Left ventricle myocardium superior (tissue), 1 donor: ENCODE measurements around the gene PTPRN2. TPM values are rescaled to one million over a fixed set of nuclear protein-coding genes. Genes with fewer than 3 reads are reported as not detected.

ENCODE experiments used
- ATAC-seq: fragments of 200-7000 bp; cut with Tn5 transposase; one replicate; pipeline ENCODE4 v1.9.1; 2020; ENCODE audit warnings: mild to moderate bottlenecking, moderate library complexity
- DNase-seq: peaks from one replicate; pipeline ENCODE4 v3.0.0-alpha.2; 2020
- intact Hi-C: fragments of 100-400 bp; cut with micrococcal nuclease; formaldehyde crosslinking; loops from one replicate; pipeline ENCODE4 v1.11.0; 2022
- total RNA-seq: library from RNA; stranded (reverse); fragmentation: NEBNext Ultra II Directional; extraction: Animal tissue kit (Norgen Biotek cat#: 25700); gene quantifications from one replicate; pipeline ENCODE4 v1.2.1, GENCODE V29; 2021
- donor health status: DM: no; HTN: yes; CAD: no; lungs with severe emphysema.

PTPRN2 gene
- total RNA-seq, 1 donor from 2014 or later = 1.3 TPM

DNA sequence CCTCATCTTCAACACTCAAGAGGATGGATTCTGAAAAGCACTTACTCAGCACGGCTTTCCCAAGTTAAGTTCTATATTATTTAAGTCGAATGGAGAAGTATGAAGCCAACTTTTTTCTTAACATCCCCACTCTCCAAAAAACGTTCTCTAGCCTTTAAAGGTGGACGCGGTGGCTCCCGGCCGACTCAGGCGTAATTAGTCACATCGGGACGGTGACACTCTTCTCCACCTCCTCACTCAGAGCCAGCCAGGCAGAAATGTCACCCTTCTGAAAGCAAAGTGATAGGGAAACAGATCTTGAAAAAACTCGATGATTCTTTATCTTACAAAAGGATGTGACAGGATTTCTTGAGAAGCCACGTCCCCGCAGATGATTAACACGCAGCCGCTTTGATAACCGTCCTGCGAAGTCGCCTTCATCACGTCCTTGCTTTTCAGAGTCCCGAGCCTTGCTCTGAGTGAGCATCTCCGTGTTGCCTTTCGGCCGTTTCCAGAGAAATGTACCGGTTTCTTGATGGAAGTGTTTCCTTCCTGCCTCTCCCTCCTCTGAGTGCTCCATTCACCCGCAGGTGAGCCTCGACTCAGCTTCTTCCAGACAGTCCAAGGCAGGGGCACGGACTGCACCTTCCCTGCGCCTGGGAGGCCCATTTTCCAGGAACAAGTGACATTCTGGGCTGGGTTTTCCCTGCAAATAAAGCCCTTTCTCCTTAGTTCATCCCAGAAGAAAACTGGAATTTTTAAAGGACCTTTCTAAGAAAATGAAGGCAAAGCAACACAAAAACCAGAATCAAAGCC is 936.1 kb downstream of the PTPRN2 start:
- DNase-seq = no peak
- no peak for ATAC-seq
- intact Hi-C loops = no loop called here

DNA sequence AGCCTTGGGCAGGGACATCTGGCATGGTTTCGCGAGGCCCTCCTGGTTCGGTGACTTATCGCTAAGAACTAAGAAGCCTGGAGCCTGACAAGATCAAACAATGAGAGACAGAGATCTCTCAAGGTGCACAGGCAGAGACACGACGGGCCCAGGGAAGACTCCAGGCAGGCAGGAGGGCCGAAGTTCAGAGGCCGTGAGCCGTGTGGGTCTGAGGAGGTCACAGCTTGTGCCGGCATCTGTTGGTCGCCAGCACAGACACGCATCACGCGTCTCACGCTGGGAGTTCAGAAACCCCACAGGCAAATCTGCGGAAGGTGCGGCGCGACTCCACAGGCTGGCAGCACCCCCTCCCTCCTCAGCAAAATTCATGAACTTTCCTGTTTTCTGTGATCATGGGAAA is 936.8 kb downstream of the PTPRN2 start:
- intact Hi-C loops = no loop called here
- no peak for ATAC-seq
- no peak for DNase-seq

DNA sequence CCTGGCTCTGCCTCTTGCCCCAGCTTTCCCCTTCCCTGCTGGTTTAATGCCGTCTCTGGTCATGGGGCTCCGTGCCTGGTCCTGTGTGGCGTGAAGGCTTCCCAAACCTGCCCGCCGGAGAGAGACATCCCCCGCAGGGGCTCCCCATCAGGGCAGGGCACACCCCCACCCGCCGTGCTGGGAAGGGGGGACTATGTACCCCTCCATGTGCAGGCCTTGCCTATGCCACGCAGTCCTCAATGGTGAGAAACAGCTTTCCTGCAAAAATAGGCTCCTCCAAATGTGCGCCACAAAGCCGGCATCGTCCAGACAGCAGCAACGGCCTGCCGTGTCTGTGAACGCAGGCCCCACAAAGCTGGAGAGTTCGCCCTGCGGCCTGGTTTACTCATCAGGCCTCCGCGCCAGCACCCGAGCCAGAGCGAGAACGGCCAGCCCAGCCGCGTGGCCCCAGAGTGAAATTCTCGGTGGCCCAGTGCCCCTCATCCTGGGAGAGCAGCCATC is 937.4 kb downstream of the PTPRN2 start:
- intact Hi-C loops = no loop called here
- DNase-seq (no peak), ATAC-seq (no peak)

DNA sequence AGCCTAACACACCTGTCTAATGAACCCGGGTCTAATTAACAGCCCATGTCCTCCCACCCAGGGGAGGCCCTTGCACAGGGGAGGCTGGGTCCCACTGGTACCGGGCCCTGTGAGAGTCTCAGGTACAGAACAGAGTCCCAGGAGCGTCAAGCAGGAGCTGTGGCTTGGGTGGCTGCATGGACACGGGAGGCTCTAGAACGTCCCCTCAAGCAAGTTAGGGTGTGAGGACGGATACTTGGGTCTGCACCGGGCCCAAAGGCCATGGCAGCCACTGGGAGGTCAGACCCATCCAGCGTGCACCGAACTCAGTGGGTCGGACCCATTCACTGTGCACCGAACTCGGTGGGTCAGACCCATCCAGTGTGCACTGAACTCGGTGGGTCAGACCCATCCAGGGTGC is 941.1 kb downstream of the PTPRN2 start:
- DNase-seq = no peak
- ATAC-seq = no peak
- intact Hi-C loops = no loop called here

DNA sequence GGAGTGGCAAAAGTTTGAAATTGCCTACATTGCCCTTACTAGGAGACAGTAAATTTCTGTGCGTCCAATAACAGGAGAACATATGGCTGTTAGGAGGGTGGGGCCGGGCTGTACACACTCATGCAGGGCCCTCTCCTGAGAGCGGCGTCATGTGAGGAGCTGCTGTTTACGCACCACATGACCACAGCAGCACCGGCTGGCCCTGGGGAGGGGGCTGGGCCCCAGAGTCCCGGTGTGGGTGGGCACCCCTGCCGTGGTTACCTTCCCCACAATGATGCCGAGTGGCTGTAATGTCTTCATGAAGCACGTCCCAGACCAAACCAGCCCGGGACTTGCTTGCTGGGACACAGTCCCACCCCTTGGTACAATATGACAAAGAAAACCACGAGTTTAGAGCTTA is 942.1 kb downstream of the PTPRN2 start:
- intact Hi-C loops = no loop called here
- DNase-seq (no peak), ATAC-seq (no peak)

DNA sequence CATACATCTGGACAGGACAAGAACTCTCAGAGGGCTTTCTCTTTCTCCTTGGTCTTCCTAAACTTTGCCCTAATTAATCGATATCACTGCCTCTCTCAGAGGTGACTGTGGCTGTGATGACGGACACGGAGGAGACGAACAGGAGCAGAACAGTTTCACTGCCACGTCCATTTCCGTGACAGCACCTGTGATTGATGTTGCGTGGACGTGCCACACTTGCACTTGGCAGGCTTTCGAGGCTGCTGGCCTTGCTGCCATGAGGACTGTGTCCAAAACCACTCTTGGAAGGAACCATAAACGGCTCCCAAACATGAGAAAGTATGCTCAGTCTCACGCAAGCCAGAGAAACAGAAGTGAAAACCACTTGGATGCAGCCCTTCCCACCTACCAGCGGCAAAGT is 942.7 kb downstream of the PTPRN2 start:
- intact Hi-C loops = no loop called here
- ATAC-seq (no peak), DNase-seq (no peak)

DNA sequence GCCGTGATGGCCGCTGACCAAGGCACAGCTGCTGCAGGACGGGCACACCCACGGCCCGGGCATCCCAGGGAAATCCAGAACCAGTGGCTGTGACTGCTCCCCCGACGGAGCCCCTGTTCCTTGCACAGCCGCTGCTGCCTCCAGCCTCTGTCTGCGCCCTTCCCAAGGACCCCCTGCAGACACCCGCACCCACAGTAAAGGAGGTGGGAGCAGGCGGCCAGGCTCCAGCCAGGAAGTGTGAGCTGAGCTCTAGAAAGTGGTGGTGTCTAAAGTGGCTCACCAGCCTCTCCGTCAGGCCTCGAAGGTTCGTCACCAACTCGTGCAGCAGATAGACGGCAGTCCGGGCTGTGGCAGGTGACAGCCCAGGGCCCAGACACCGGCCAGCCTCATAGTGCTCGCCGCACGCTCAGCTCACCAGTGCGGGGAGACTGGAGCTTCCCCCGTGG is 944.1 kb downstream of the PTPRN2 start:
- ATAC-seq (no peak), DNase-seq (no peak)
- intact Hi-C loops = no loop called here

DNA sequence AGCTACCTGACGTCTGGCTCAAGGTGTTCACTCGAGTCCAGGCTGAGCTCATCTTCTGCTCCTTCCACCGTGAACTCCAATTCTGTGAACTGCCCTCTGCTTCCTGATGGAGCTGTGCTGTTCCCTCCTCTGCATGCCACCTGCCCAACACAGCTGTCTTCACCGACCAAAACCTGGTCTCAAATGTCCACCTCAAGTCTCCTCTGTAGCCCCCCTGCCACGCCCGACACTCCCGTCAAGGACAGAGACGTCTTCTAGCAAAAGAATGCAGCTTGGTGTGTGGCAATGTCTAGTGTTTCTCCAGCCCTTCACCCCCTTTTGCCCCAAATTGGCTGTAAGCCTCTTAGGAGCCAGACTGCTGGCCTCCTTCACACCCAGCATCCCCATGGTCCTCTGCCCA is 945.8 kb downstream of the PTPRN2 start:
- no peak for ATAC-seq
- intact Hi-C loops = no loop called here
- DNase-seq = no peak

DNA sequence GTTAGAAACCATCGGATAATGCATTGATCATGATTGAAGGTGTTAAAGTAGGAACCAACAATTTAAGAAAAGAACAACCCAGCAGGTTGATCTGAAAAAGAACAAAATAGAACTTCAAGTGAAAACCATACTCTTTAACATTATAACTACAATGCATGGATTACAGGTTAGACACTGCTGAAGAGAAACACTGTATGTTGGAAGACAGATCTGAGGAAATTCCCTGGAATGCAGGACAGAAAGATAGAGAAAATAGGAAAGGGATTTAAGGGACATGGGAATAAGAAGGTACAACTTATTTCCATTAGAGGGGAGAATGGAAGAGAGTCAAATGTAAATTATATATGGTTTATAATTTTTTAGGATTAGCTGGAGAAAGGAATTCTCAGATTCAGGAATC is 947.5 kb downstream of the PTPRN2 start:
- DNase-seq = no peak
- intact Hi-C loops = no loop called here

DNA sequence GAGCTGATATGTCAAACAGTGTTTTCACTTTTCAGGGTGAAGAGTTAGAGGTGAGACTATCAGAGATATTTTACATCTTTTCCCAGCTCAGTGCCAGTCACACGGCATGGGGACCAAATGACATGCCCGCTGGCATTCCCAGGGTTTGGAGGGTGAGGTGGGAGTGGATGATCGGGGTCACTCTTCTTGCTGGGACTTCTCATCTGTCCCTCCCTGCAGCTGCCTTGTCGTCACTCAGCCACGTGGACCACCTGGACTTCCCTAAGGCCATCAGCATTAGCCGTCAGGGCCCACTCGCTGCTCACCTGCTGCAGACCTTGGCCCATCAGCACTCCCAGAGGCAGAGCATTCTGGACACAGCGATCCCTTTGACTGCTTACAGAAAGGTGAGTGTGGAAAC is 949.1 kb downstream of the PTPRN2 start:
- intact Hi-C loops = no loop called here
- no peak for DNase-seq
- ATAC-seq = no peak

More for the DNA sequence above, 947.5 kb downstream of the PTPRN2 start:
- no peak for ATAC-seq

DNA sequence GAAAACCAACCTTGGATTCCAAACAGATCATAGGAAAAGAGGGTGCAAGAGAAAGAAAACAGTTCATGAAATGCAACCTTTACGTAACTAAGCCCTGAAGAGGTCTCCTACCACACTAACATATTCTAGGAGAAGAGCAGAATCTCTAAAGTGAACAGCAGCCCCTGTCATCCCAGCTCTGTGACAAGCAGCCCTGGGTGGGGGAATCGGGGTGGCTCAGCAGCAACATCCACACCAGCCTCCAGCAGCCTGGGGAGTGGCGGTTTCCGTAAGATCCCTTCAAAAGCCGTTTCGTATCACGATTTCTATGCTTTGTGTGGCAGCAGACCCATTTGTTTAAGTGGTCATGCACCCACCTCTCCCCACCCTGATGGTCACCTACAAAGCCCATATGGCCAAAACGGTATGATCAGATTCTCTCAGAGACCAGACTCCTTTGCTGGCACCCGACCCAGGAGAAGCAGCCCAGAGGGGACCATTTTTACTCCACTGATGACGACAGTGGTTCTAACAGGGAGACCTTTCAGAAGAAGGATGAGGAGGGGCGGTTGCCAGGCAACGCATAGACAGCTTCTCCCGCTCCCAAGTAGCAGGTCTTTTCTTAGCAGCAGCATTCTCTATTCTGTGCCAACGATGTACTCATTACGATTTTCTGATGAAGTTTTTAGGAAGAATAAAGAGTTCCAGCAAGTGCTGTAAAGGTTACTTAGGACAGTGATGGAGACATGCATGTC is 950.2 kb downstream of the PTPRN2 start:
- no peak for ATAC-seq

DNA sequence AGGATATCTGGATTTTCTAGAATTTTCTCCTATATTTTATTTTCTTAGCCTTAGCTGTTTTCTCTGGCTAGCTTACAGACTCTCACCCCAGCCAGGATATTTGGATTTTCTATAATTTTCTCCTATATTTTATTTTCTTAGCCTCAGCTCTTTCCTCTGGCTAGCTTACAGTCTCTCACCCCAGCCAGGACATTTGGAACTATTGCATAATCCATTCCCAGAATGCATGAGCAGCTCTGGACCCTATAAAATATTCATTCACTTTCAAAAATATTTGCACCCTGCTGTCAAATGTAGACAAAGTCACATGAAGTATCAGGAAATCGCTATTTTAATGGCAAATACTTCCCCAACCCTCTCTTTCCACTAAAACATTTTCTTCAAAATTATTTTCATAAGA is 952.0 kb downstream of the PTPRN2 start:
- DNase-seq (no peak), ATAC-seq (peak; percentile 37)
- intact Hi-C loops = no loop called here

More for the DNA sequence above, 950.2 kb downstream of the PTPRN2 start:
- no peak for DNase-seq
- intact Hi-C loops = no loop called here

DNA sequence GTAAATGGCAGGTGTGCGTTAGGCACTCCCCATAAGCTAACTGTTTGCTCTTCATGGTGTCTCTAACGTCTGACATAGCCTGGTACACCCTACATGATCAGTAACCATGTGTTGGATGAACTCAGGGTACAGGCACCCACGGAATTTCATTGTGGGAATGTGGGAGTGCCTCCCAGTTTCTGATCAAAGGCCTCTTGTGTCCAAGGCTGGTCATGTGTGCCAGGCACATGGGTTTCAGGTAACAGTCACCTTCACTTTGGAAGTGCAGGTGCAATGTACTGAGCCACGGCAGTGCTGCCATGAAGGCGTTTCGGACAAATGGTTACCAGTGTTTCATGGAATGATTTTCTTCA is 952.5 kb downstream of the PTPRN2 start:
- no peak for ATAC-seq
- intact Hi-C loops = no loop called here
- no peak for DNase-seq

DNA sequence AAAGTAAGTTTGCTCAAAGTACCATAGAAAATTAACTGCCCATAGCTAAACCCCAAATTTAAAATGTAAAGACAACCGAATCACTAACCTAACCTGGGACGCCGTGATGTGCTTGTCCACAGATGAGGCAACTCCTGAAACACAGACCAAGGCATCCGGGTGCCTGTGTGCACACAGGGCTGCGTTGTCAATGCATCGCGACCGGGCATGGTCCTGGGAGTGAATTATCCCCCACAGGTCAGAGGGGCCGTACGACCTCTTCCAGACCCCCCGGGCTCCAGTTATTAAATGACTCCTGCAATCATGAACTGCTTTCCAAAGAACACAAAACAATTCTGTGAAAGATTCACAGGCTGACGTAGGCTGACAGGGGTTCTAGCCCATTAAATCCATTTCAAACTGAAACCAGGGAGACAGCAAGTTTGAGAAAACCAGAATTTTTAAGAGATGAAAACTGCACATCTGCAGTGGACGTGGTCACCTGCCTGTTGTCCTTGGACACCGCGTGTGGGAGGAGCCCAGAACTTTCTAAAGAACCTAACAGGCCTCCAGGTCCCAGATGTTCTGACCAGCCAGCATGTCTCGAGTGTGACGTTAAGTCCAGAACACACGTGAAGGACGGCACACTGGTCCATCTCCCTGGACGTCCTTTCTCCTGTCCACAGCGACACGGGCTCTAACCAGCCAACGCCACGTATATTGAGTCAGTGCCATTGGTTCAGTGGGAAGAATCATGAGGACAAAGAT is 953.0 kb downstream of the PTPRN2 start:
- intact Hi-C loops = no loop called here
- ATAC-seq (no peak), DNase-seq (no peak)

DNA sequence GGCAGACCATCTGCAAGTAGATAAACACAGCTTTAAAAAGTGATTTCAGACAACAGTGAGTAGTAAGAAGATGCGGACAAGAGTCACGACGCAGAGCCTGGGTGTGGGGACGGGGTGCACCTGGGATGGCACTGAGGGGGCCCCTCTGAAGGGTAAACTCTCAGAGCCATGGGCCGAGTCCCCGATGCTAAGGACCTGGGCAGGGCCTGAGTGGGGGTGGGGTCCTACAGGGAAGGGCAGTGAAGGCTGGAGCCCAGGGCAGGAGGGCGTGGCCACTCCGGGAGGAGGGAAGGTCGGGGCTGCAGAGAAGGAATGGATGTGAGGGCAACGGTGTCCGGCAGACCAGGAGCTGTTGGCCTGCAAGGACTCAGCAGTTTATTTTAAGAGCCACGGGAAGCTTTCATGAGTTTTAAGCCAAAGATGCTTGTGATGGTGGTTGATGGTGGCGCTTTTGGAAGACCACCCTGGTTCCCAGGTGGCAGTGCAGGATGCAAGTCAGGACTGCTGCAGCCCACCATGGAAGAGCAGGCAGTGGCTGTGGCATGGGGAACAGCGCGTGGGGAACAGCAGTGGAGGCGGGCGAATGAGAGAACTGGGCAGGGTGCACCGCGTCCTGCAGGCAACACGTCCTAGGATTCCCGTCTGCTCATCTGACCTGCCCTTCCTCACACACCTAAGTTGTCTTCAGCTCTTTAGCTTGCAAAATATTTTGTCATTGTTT is 954.0 kb downstream of the PTPRN2 start:
- ATAC-seq (no peak), DNase-seq (no peak)
- intact Hi-C loops = no loop called here

DNA sequence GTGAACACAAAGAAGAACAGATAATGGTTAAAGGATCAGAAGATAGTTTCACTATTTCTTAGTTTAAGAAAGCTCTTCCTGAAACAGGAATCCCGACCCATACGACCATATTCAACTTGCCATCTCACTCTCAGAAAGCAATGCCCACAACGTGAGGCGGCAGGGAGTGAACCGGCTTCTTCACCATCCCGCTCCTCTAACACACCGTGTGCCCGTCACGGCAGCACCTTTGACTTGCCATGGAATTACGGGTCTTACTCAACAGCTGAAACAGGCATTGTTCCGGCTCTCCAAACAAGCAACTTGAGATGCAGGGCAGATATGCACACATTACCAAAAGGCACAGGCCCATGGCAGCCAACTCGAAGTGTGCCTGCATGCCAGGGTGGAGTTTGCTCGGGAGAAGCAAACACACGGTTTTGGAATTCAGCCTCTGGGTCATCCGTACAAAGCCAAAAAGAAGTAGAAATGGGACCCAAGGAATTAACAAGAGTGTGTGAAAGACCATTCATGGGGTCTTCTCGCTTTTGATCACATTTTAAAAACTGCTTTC is 957.2 kb downstream of the PTPRN2 start:
- DNase-seq (no peak), ATAC-seq (no peak)
- intact Hi-C loops = no loop called here

DNA sequence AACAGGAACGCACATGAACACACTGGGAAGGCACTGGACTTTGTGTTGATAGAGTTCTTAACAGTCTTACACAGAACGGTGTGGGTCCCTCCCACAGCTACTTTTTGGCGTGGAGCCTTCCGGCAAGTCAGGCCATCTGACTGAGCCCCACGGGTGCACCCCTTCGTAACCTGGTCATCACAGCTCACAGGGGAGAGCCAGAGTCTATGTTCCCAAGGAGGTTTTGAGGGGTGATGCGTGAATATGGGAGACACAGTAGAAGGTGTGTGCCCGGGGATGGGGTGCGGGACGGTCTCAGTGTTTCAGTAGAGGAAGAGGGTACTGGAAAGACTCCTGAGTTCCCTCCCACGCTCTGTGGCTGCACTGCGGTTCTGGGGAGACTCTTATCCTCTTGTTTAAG is 959.2 kb downstream of the PTPRN2 start:
- ATAC-seq (no peak), DNase-seq (no peak)
- intact Hi-C loops = no loop called here

DNA sequence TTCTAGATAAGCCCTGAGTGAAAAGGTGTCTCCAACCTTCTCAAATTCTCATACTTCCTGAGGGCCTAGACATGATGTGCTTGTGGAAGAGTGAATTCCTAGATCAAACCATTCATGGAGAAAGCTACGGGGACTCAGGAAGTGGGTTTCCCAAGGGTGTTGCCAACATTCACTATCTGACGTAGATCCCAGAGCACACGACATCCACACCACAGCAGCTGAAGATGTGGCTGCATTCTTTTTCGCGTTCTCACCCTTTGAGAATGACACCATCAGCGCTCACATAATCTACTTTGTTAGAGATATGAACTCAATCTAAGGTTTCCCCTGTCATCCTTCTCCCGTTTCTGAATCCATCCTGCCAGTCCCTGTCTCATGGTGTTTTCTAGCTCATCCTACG is 960.0 kb downstream of the PTPRN2 start:
- intact Hi-C loops = no loop called here
- no peak for DNase-seq
- ATAC-seq = no peak

DNA sequence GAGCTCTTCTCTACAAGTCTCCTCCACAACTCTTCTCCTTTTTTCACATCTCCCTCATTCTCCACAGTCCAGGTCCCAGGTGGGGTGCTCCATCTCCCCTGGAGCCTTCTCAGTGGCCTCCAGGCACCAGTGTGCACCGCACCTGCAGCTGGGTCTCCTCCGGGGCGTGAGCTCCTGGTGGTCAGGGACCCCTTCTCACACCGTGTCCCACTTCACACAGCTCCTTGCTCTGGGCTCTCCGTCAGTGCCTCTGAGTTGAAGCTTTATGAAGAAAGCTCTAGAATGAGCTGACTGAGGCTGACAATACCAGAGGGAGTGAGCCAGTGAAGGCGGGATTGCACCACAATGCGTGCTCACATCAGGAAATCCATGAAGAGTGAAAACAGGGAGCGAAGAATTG is 960.6 kb downstream of the PTPRN2 start:
- ATAC-seq = no peak
- DNase-seq = no peak
- intact Hi-C loops = no loop called here
